Lung (tissue), 12 donors: ENCODE data around the gene EEF1AKMT1. TPM values are rescaled to one million over a fixed set of nuclear protein-coding genes. Genes with fewer than 3 reads are reported as not detected.

Experiments
- ATAC-seq: fragments of 200-7000 bp; cut with Tn5 transposase; one replicate; pipeline ENCODE4 v1.9.1; 2020; ENCODE audit warnings: moderate number of reproducible peaks; ENCODE audit not compliant: insufficient read depth, low FRiP score
- DNase-seq, 3 donors: peaks; one replicate each; pipeline ENCODE4 v3.0.0-alpha.2; 2013 to 2017
- H3K27ac ChIP-seq, 2 donors: one replicate each; pipeline ENCODE4 v1.5.1; 2013; ENCODE audit warnings: mild to moderate bottlenecking in 2 of 2, moderate library complexity in 2 of 2, control low read depth in 1 of 2, inconsistent platforms in 1 of 2, low read depth in 1 of 2, low read length in 1 of 2
- H3K27me3 ChIP-seq, 3 donors: one replicate each; pipeline ENCODE4 v1.5.1; 2013; ENCODE audit warnings: low read length in 2 of 3; ENCODE audit not compliant: control insufficient read depth in 3 of 3, insufficient read depth in 3 of 3
- H3K36me3 ChIP-seq, 4 donors: one replicate each; pipeline ENCODE4 v1.5.1; 2013; ENCODE audit warnings: low read length in 4 of 4, mild to moderate bottlenecking in 1 of 4, moderate library complexity in 1 of 4; ENCODE audit not compliant: control insufficient read depth in 4 of 4, insufficient read depth in 4 of 4
- H3K4me1 ChIP-seq, 5 donors: one replicate each; pipeline ENCODE4 v1.5.1; 2013; ENCODE audit warnings: low read length in 5 of 5, mild to moderate bottlenecking in 2 of 5, moderate library complexity in 1 of 5; ENCODE audit not compliant: control insufficient read depth in 5 of 5, insufficient read depth in 5 of 5
- H3K4me3 ChIP-seq: one replicate; pipeline ENCODE4 v1.5.1; 2013; ENCODE audit warnings: mild to moderate bottlenecking, control low read depth, moderate library complexity
- H3K9ac ChIP-seq, 2 donors: one replicate each; pipeline ENCODE4 v1.5.1; 2013; ENCODE audit warnings: low read length in 2 of 2, control low read depth in 1 of 2; ENCODE audit not compliant: insufficient read depth in 1 of 2
- H3K9me3 ChIP-seq, 4 donors: one replicate each; pipeline ENCODE4 v1.5.1; 2013; ENCODE audit warnings: low read length in 3 of 4, mild to moderate bottlenecking in 1 of 4, moderate library complexity in 1 of 4; ENCODE audit not compliant: control insufficient read depth in 4 of 4, insufficient read depth in 3 of 4
- WGBS, 2 donors: extraction: QIAGEN DNeasy Blood & Tissue Kit; methylation state at CpG; one replicate each; pipeline ENCODE4 v1.1.7; 2013; 5-methylcytosine and 5-hydroxymethylcytosine counted together
- polyA plus RNA-seq, 2 donors: library from polyadenylated mRNA; stranded (reverse); fragments of 200-250 nt; gene quantifications; one replicate each; pipeline ENCODE4 v1.2.1, GENCODE V29; 2013
- total RNA-seq, 2 donors: library from RNA; depleted of rRNA in 1 of 2; stranded (reverse); fragments of >200 nt in 1 of 2; gene quantifications; one replicate each; pipeline ENCODE4 v1.2.1, GENCODE V29; 2014 to 2021
- TF ChIP-seq, protein P1 (sequence below): IDR thresholded peaks from 2 replicates; pipeline ENCODE4 v1.5.1; 2012; ENCODE audit warnings: mild to moderate bottlenecking; ENCODE audit errors: control extremely low read depth, extremely low read depth
- donor health status: control.
- donor health status: control.
- donor health status: Bipolar disorder and iron deficiency.
- donor health status: healthy.
- donor health status: DM: yes; HTN: yes; CAD: no.

Gene EEF1AKMT1
- total and polyA plus RNA-seq, 4 donors, result 6.7 to 14.7 (median 11.5) TPM

- peaks cover 0 to 14% (median 0%) of the 10 kb centered on the region in 5 donors for H3K4me1 ChIP-seq
- DNase-seq (no peak), ATAC-seq (no peak)
- H3K4me3 ChIP-seq, result no peak overlapping the region
- peaks cover 0 to 1% (median 0%) of the 10 kb centered on the region in 4 donors for H3K9me3 ChIP-seq
- H3K9ac ChIP-seq, result no peak overlapping the region
- no peaks in the 10 kb centered on the region for H3K36me3 ChIP-seq
- TF ChIP-seq, protein P1, sequence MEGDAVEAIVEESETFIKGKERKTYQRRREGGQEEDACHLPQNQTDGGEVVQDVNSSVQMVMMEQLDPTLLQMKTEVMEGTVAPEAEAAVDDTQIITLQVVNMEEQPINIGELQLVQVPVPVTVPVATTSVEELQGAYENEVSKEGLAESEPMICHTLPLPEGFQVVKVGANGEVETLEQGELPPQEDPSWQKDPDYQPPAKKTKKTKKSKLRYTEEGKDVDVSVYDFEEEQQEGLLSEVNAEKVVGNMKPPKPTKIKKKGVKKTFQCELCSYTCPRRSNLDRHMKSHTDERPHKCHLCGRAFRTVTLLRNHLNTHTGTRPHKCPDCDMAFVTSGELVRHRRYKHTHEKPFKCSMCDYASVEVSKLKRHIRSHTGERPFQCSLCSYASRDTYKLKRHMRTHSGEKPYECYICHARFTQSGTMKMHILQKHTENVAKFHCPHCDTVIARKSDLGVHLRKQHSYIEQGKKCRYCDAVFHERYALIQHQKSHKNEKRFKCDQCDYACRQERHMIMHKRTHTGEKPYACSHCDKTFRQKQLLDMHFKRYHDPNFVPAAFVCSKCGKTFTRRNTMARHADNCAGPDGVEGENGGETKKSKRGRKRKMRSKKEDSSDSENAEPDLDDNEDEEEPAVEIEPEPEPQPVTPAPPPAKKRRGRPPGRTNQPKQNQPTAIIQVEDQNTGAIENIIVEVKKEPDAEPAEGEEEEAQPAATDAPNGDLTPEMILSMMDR, result no peak
- WGBS, 2 donors, result 87% methylated on average over 13 of the region's 13 CpGs
- no peaks in the 10 kb centered on the region for H3K27me3 ChIP-seq
- H3K27ac ChIP-seq, result no peak overlapping the region
Observed at GRCh38 chr13:20711301-20712044, 62.3 kb downstream of the EEF1AKMT1 start.

- H3K36me3 ChIP-seq, result no peaks in the 10 kb centered on the region
- H3K9ac ChIP-seq, result no peak overlapping the region
- H3K27me3 ChIP-seq, result no peaks in the 10 kb centered on the region
- H3K9me3 ChIP-seq, result peaks cover 0 to 1% (median 0%) of the 10 kb centered on the region in 4 donors
- DNase-seq, result no peak
- TF ChIP-seq, protein P1, result no peak
- no peak for ATAC-seq
- H3K27ac ChIP-seq, result no peak overlapping the region
- no peak overlapping the region for H3K4me3 ChIP-seq
- H3K4me1 ChIP-seq, result peaks cover 0 to 12% (median 0%) of the 10 kb centered on the region in 5 donors
- WGBS, 2 donors, result 62 to 69% methylated on average over 4 of the region's 4 CpGs
Observed at GRCh38 chr13:20709782-20710181, 64.0 kb downstream of the EEF1AKMT1 start.

GRCh38 chr13:20709369-20709768, 64.4 kb downstream of the EEF1AKMT1 start:
- TF ChIP-seq, protein P1, result no peak
- WGBS, 2 donors, result 87 to 90% methylated on average over 8 of the region's 8 CpGs

DNA sequence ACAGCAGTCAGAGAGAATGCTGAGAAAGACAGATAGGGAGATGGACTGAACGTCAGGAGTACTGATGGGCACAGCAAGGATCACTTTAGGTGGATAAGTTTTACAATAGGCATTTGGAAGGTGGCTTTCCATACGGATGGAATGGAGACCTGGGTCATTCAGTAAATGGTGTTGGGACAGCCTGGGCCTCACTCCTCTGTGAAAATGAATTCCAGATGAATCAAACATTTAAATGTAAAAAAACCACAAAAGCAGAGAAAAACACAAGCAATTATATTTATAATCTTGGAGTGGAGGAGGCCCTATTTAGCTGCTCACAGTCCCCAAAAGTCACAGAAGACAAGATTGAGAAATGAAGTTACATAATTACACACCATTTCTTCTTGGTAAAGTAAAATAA, 65.5 kb downstream of the EEF1AKMT1 start:
- no peak for ATAC-seq
- H3K4me1 ChIP-seq, result peaks cover 0 to 5% (median 0%) of the 10 kb centered on the region in 5 donors
- DNase-seq, result no peak
- no peak overlapping the region for H3K27ac ChIP-seq
- TF ChIP-seq, protein P1, result no peak
- no peaks in the 10 kb centered on the region for H3K36me3 ChIP-seq
- WGBS, 2 donors, result 85 to 86% methylated on average over 2 of the region's 2 CpGs
- no peak overlapping the region for H3K9ac ChIP-seq
- peaks cover 0 to 1% (median 0%) of the 10 kb centered on the region in 4 donors for H3K9me3 ChIP-seq
- H3K27me3 ChIP-seq, result no peaks in the 10 kb centered on the region
- no peak overlapping the region for H3K4me3 ChIP-seq

More at GRCh38 chr13:20709369-20709768, 64.4 kb downstream of the EEF1AKMT1 start:
- Histone ChIP-seq H3K9ac (no peak overlapping the region), H3K4me3 (no peak overlapping the region), H3K9me3 (peaks cover 0 to 1% (median 0%) of the 10 kb centered on the region in 4 donors), H3K36me3 (no peaks in the 10 kb centered on the region), H3K4me1 (peaks cover 0 to 8% (median 3%) of the 10 kb centered on the region in 5 donors), H3K27me3 (no peaks in the 10 kb centered on the region), H3K27ac (peak overlapping the region in 1 of 2 donors; percentile 51)
- ATAC-seq (no peak), DNase-seq (no peak)
